ENCODE measurements around the gene ACTL10. TPM values are rescaled to one million over a fixed set of nuclear protein-coding genes. Genes with fewer than 3 reads are reported as not detected.

ACTL10 gene
- total and polyA plus RNA-seq, 2 of the 13 experiments (the other 11 are each of a cell fraction or from before 2014, with no cell fraction given) = not detected

DNA sequence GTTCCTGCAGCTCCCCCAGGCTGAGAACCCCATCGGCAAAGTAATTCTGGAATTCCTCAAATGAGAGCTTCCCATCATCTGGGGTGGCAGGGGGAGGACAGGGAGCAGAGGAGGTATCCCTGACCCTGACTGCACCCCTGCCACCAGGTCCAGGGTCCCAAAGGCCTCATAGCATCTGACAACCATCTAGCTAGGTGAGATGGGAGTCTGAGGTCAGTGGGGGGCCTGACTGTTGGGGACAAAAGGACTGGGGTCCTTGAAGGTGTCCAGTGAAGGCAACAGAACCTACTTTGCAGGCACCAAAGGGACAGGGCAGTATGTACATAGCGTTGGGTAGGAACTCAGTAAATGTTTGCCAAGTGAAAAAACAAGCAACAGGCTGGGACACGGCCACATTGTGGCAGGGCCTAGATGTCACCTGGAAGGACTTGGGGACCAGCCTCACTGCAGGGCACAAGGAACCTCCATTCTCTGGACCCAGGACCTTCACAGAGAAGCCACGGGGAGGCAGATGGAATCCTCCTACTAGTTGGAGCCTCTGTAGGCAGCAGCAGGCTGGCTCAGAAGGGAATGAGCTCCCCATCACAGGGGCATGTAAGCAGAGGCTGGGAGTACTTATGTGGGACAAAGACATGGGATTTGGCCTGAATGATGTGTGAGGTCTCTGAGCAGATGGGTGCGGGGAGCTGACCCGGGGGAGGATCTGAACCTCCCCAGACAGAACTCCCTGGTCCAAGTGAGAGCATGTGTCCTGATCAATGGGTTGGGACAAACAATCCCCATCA, 4.2 kb downstream of the ACTL10 start (continued):
- TF ChIP-seq ZNF646 (CRISPR knock-in tag; IDR thresholded peaks at IDR 0.05) = no peak
- 0 out of 2 replicates have a peak, but pooled peaks have one; percentile 17 for TF ChIP-seq POLR2AphosphoS5 (IDR thresholded peaks at IDR 0.05; ENCODE audit: low read depth, low read length)
- TF ChIP-seq TOE1 (CRISPR knock-in tag; IDR thresholded peaks at IDR 0.05) = no peak
- TF ChIP-seq MEIS2 (CRISPR knock-in tag; IDR thresholded peaks at IDR 0.05) = 0 out of 2 replicates have a peak, but pooled peaks have one; percentile 34
- no peak for TF ChIP-seq KMT2A (CRISPR knock-in tag; IDR thresholded peaks at IDR 0.05)
- no peak for TF ChIP-seq GLMP (CRISPR knock-in tag; IDR thresholded peaks at IDR 0.05; ENCODE audit: borderline replicate concordance)
- TF ChIP-seq MED13 (CRISPR knock-in tag; IDR thresholded peaks at IDR 0.05) = no peak
- 0 out of 2 replicates have a peak, but pooled peaks have one; percentile 7 for TF ChIP-seq ZNF235 (CRISPR knock-in tag; IDR thresholded peaks at IDR 0.05; ENCODE audit: borderline replicate concordance)
- no peak for TF ChIP-seq AGO1 (IDR thresholded peaks at IDR 0.05; ENCODE audit: low read depth, low read length, poor library complexity, severe bottlenecking)
- no peak for TF ChIP-seq ZNF451 (CRISPR knock-in tag; IDR thresholded peaks at IDR 0.05)
- TF ChIP-seq FOXA3 (CRISPR knock-in tag; IDR thresholded peaks at IDR 0.05) = 0 out of 2 replicates have a peak, but pooled peaks have one; percentile 4
- TF ChIP-seq TEAD2 (CRISPR knock-in tag; IDR thresholded peaks at IDR 0.05) = no peak
- TF ChIP-seq NCOA5 (CRISPR knock-in tag; IDR thresholded peaks at IDR 0.05) = 0 out of 2 replicates have a peak, but pooled peaks have one; percentile 60
- TF ChIP-seq CBX2 (IDR thresholded peaks at IDR 0.05; ENCODE audit: low read depth, low read length) = no peak
- TF ChIP-seq CBX2 (CRISPR knock-in tag; IDR thresholded peaks at IDR 0.05; ENCODE audit: low read depth) = no peak
- TF ChIP-seq THAP9 (CRISPR knock-in tag; IDR thresholded peaks at IDR 0.05; ENCODE audit: borderline replicate concordance) = peak; percentile 46; the same call in 1 of the 2 replicates
- TF ChIP-seq HMGA1 (CRISPR knock-in tag; conservative IDR thresholded peaks at IDR 0.05) = no peak
- TF ChIP-seq ZNF3 (CRISPR knock-in tag; IDR thresholded peaks at IDR 0.05) = peak; percentile 34; the same call in 1 of the 2 replicates
- TF ChIP-seq ZFP82 (CRISPR knock-in tag; IDR thresholded peaks at IDR 0.05; ENCODE audit: borderline replicate concordance) = no peak
- no peak for TF ChIP-seq ZBTB8A (CRISPR knock-in tag; IDR thresholded peaks at IDR 0.05; ENCODE audit: borderline replicate concordance, low read depth)
